ENCODE data around the gene RMC1.

GRCh38 chr18:23567671-23568070, 64.4 kb downstream of the RMC1 start:
- TF ChIP-seq CTCF (IDR thresholded peaks at IDR 0.05): no peak
- no peak for TF ChIP-seq POLR2A (IDR thresholded peaks at IDR 0.05)

All from testis (tissue), 2 donors.